WI38 (cell line): ENCODE measurements around the gene CLBA1.

Experiments
- H3K4me3 ChIP-seq: 2 replicates; pipeline ENCODE4 v1.5.1; 2011; ENCODE audit warnings: low read depth, mild to moderate bottlenecking, control low read depth, low read length
- TF ChIP-seq, protein P1 (sequence below): IDR thresholded peaks from 2 replicates; pipeline ENCODE4 v1.5.1; 2012; ENCODE audit warnings: low read depth, mild to moderate bottlenecking, control low read depth, low read length

CLBA1 gene

GRCh38 chr14:104985675-104986486 lies at the start of gene CLBA1:
TSS of gene CLBA1 (plus strand) at chr14:104985788. CDS start at chr14:104986432, 644 bp downstream.
- TF ChIP-seq, protein P1, sequence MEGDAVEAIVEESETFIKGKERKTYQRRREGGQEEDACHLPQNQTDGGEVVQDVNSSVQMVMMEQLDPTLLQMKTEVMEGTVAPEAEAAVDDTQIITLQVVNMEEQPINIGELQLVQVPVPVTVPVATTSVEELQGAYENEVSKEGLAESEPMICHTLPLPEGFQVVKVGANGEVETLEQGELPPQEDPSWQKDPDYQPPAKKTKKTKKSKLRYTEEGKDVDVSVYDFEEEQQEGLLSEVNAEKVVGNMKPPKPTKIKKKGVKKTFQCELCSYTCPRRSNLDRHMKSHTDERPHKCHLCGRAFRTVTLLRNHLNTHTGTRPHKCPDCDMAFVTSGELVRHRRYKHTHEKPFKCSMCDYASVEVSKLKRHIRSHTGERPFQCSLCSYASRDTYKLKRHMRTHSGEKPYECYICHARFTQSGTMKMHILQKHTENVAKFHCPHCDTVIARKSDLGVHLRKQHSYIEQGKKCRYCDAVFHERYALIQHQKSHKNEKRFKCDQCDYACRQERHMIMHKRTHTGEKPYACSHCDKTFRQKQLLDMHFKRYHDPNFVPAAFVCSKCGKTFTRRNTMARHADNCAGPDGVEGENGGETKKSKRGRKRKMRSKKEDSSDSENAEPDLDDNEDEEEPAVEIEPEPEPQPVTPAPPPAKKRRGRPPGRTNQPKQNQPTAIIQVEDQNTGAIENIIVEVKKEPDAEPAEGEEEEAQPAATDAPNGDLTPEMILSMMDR, result no peak

GRCh38 chr14:104935955-104936354 lies 49.6 kb upstream of the CLBA1 start:
- H3K4me3 ChIP-seq, result no peak overlapping the region
- TF ChIP-seq, protein P1, result no peak

More at GRCh38 chr14:104985675-104986486, at the start of gene CLBA1:
- peak within 1 kb of the TSS; percentile 79 for H3K4me3 ChIP-seq

GRCh38 chr14:104936361-104937155 lies 49.0 kb upstream of the CLBA1 start:
- TF ChIP-seq, protein P1, result no peak
- H3K4me3 ChIP-seq, result no peak overlapping the region

- TF ChIP-seq, protein P1, result no peak
- H3K4me3 ChIP-seq, result no peak overlapping the region
These were observed 48.4 kb upstream of the CLBA1 start for GRCh38 chr14:104937161-104937560.

DNA sequence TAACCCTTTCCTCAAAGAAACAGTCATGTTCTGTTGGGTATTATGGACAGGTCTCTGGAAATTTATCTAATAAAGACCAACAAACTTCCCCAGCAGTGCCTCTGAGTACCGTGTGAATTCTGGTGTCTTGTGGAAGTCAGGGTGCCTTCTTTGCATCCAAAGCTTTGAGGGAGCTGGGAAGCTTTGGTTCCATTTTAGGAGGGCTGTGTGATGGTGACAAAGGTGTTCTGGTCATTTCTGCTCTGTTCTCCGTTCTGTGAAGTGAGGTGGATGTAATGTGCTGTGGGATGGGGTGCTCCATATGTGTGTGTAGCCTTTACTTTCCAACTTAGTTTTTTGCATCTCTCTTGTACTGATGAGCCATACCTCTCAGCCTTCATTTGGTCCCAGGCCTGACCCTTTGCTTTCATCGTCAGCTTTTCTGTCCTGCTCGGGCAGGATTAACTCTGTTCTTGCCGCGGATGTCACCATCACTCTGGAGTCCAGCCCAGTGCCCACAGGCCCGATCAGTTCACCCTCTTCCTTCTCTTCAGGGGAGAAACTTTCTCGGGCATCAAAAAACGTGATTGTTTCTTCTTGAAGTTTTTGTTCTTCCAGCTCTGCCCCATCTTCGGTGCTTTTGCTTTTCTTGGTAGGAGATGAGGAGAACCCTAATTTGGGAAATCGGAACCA lies 47.8 kb upstream of the CLBA1 start:
- TF ChIP-seq, protein P1, result no peak
- no peak overlapping the region for H3K4me3 ChIP-seq

DNA sequence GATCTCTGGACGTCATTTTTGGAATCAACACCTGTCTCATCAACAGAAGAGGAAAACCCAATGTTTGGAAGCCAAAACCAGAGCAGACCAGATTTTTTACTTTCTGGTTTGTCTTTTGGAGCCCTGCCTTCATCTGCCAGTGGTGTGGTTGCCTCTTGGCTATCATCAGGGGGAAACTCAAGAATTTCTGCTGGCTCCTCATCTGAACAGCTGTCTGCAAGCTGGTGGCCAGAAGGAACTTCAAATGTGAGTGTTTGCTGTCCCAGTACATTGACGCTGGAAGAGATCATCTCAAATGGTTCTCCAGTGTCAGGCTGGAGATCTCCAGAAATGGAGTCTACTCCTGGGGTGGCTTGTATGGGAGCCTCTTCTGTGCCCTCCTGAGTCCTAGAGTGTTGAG lies 47.2 kb upstream of the CLBA1 start:
- TF ChIP-seq, protein P1, result no peak
- H3K4me3 ChIP-seq, result no peak overlapping the region
